Ectodermal cell (in vitro differentiated cells): ENCODE data around the gene PARVA. TPM values are rescaled to one million over a fixed set of nuclear protein-coding genes. Genes with fewer than 3 reads are reported as not detected.

Experiments used
- H3K27ac ChIP-seq: 2 replicates; pipeline ENCODE4 v1.7.0; 2013; ENCODE audit warnings: mild to moderate bottlenecking, low read depth, low read length; ENCODE audit not compliant: insufficient read depth, poor library complexity, severe bottlenecking
- H3K27me3 ChIP-seq: 2 replicates; pipeline ENCODE4 v1.7.0; 2013; ENCODE audit warnings: mild to moderate bottlenecking, low read length; ENCODE audit not compliant: insufficient read depth, control insufficient read depth, poor library complexity, severe bottlenecking
- H3K36me3 ChIP-seq: one replicate; pipeline ENCODE4 v1.7.0; 2013; ENCODE audit warnings: low read length; ENCODE audit not compliant: control insufficient read depth, insufficient read depth
- H3K4me1 ChIP-seq: one replicate; pipeline ENCODE4 v1.7.0; 2013; ENCODE audit warnings: low read length; ENCODE audit not compliant: control insufficient read depth, insufficient read depth
- H3K4me3 ChIP-seq: 2 replicates; pipeline ENCODE4 v1.7.0; 2013; ENCODE audit warnings: low read depth, low read length, control low read depth; ENCODE audit not compliant: insufficient read depth
- H3K9me3 ChIP-seq: 2 replicates; pipeline ENCODE4 v1.7.0; 2013; ENCODE audit warnings: mild to moderate bottlenecking, low read length, moderate library complexity; ENCODE audit not compliant: control insufficient read depth
- WGBS, 2 experiments: methylation state at CpG; one replicate each; pipeline ENCODE4 v1.1.7; 2013; ENCODE audit warnings: missing lambda C conversion rate in 2 of 2; 5-methylcytosine and 5-hydroxymethylcytosine counted together
- polyA plus RNA-seq, 4 experiments: library from polyadenylated mRNA; stranded (reverse); fragments of 50-300 nt; gene quantifications; one replicate each; pipeline ENCODE4 v1.2.3, GENCODE V29; 2013

Gene PARVA
- 25.2 TPM for polyA plus RNA-seq (2013, experiment 1 of 4)
- polyA plus RNA-seq (2013, experiment 2 of 4) = 24.9 TPM
- 14.9 TPM for polyA plus RNA-seq (2013, experiment 3 of 4)
- polyA plus RNA-seq (2013, experiment 4 of 4) = 16.9 TPM

DNA sequence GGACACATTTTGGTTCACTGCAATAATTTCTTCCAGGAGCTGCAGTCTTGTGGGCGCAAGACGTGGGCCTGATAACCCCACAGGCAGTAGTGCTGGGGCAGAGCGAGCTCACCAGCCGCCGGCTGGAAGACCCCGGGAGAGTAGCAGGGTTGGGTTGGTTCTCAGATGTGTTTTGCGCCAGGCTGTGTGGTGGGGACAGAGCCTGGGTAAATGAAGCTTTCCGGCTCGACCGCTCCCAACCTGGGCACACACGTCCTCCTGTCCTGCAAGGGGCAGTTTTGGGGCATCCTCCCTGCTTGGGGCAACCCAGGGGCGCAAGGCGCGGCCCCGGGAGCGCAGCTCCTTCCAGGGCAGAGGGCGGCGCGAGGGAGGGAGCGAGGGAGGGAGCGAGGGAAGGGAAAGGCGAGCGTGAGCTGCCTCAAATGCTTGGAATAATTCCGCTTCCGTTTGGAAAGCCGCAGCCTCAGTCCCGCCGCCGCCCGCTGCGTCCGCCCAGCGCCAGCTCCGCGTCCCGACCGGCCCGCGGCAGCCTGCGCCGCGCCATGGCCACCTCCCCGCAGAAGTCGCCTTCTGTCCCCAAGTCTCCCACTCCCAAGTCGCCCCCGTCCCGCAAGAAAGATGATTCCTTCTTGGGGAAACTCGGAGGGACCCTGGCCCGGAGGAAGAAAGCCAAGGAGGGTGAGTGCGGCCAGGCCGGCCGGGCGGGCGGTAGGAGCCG, at the start of gene PARVA:
PARVA (plus strand) TSS at position 466 of the 718 bp plus-strand sequence; CDS start at position 543, 77 bp downstream.
- 3% methylated on average over 55 of the region's 55 CpGs for WGBS, 2 experiments
- Histone ChIP-seq H3K27ac (peak within 1 kb of the TSS; percentile 87), H3K36me3 (no peaks in the 10 kb centered on the region), H3K4me1 (no peaks in the 10 kb centered on the region), H3K4me3 (peak within 1 kb of the TSS; percentile 46), H3K9me3 (no peaks in the 10 kb centered on the region), H3K27me3 (peaks cover 14% of the 10 kb centered on the region)

DNA sequence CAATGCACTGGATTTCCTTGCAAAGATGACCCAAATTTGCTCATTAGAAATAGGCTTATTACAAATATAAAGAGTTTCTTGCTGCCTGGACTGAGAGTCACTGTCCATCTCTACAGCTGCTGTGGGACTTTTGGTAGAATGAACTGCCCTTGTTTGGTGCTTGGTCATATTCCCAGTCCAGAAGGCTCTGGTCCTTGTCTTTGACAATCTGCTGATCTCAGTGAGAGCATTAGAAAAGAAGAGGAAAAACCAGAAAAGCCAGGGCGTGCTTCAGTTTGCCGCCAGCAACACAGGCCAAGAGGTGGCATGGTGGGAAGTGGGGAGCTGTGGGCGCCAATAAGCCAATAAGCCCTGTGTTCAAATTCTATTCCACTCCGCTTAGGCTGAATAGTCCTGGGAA, 48.2 kb upstream of the PARVA start:
- H3K4me1 ChIP-seq = peaks cover 12% of the 10 kb centered on the region
- H3K27ac ChIP-seq = no peak overlapping the region
- no peaks in the 10 kb centered on the region for H3K27me3 ChIP-seq
- H3K4me3 ChIP-seq = no peak overlapping the region
- H3K9me3 ChIP-seq = no peaks in the 10 kb centered on the region
- no peaks in the 10 kb centered on the region for H3K36me3 ChIP-seq
- whole genome bisulfite sequencing, 2 experiments = 88 to 97% methylated on average over 3 to 4 of the region's 4 CpGs

- H3K27ac ChIP-seq = no peak overlapping the region
- peaks cover 12% of the 10 kb centered on the region for H3K4me1 ChIP-seq
- H3K4me3 ChIP-seq = no peak overlapping the region
- H3K9me3 ChIP-seq = no peaks in the 10 kb centered on the region
- WGBS, 2 experiments = 72 to 100% methylated on average over 1 to 2 of the region's 2 CpGs
- no peaks in the 10 kb centered on the region for H3K27me3 ChIP-seq
- no peaks in the 10 kb centered on the region for H3K36me3 ChIP-seq
Observed at GRCh38 chr11:12329797-12330196, 47.6 kb upstream of the PARVA start.

GRCh38 chr11:12330485-12331231, 46.7 kb upstream of the PARVA start:
- Histone ChIP-seq H3K27me3 (no peaks in the 10 kb centered on the region), H3K4me1 (peaks cover 12% of the 10 kb centered on the region), H3K4me3 (no peak overlapping the region), H3K36me3 (no peaks in the 10 kb centered on the region), H3K9me3 (no peaks in the 10 kb centered on the region), H3K27ac (no peak overlapping the region)
- 34 to 40% methylated on average over 5 to 7 of the region's 7 CpGs for WGBS, 2 experiments

DNA sequence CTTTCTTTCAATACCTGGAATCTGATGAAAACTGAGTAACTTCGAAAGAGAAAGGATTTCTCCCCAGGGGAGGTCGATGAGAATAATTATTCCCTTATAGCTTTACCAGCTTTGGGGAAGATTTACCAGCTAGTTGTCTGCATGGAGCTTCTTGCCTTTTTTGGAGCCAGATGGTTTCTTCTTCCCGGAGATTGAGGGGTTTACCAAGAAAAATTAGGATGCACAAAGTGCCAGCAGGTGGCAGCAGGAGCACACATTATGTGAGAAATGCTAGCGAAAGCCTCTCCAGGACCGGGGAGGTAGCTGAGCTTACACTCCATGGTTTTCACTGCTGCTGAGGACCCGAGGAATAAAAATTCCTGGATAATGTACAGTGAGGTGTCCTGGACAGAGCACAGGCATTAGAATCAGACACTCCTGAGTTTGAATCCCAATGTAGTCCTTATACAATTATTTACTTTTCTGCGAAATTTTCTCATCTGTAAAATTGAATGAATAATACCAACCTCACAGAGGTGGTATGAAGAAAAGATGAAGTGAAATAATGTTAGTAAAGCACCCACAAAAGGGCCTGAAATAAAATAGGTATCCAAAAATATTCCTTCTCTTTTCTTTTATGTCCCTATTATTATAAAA, 46.0 kb upstream of the PARVA start:
- WGBS, 2 experiments = 11 to 20% methylated on average over 6 to 7 of the region's 7 CpGs
- H3K4me3 ChIP-seq = no peak overlapping the region
- no peak overlapping the region for H3K27ac ChIP-seq
- H3K9me3 ChIP-seq = no peaks in the 10 kb centered on the region
- H3K36me3 ChIP-seq = no peaks in the 10 kb centered on the region
- no peaks in the 10 kb centered on the region for H3K27me3 ChIP-seq
- H3K4me1 ChIP-seq = peaks cover 12% of the 10 kb centered on the region

- no peak overlapping the region for H3K4me3 ChIP-seq
- H3K4me1 ChIP-seq = no peaks in the 10 kb centered on the region
- H3K27ac ChIP-seq = no peak overlapping the region
- no peaks in the 10 kb centered on the region for H3K27me3 ChIP-seq
- WGBS, 2 experiments = 78 to 87% methylated on average over 5 to 6 of the region's 6 CpGs
- no peaks in the 10 kb centered on the region for H3K9me3 ChIP-seq
- H3K36me3 ChIP-seq = no peaks in the 10 kb centered on the region
Observed at GRCh38 chr11:12343526-12343925, 33.8 kb upstream of the PARVA start.

DNA sequence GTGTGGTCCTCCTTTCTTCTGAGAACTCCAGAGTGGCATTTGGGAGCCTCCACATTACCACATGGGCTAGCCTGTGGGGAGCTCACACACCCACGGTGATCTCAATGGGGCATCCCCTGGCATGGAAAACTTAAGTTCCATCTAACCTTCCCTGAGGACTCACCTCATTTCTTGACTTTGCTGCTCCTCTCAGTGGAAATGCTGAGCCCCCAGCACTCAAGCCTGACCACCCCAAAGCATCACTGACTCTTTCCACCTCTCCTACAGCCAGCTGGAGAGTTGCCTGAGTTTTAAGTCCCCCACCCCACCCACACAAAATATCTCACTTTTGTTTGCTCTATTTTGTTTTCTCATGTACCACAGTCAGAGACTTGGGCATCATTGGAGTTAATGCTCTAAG, 23.8 kb upstream of the PARVA start:
- Histone ChIP-seq H3K4me3 (no peak overlapping the region), H3K27ac (no peak overlapping the region), H3K9me3 (no peaks in the 10 kb centered on the region), H3K4me1 (peaks cover 3% of the 10 kb centered on the region), H3K36me3 (no peaks in the 10 kb centered on the region), H3K27me3 (no peaks in the 10 kb centered on the region)
- 82 to 83% methylated on average over 1 of the region's 1 CpG for WGBS, 2 experiments

GRCh38 chr11:12354750-12355545, 22.4 kb upstream of the PARVA start:
- peaks cover 3% of the 10 kb centered on the region for H3K4me1 ChIP-seq
- no peaks in the 10 kb centered on the region for H3K36me3 ChIP-seq
- H3K4me3 ChIP-seq = no peak overlapping the region
- H3K9me3 ChIP-seq = no peaks in the 10 kb centered on the region
- 91 to 92% methylated on average over 8 of the region's 9 CpGs for WGBS, 2 experiments
- H3K27ac ChIP-seq = no peak overlapping the region
- H3K27me3 ChIP-seq = no peaks in the 10 kb centered on the region

GRCh38 chr11:12356944-12357655, 20.3 kb upstream of the PARVA start:
- H3K27ac ChIP-seq = no peak overlapping the region
- peaks cover 3% of the 10 kb centered on the region for H3K4me1 ChIP-seq
- no peaks in the 10 kb centered on the region for H3K27me3 ChIP-seq
- no peak overlapping the region for H3K4me3 ChIP-seq
- no peaks in the 10 kb centered on the region for H3K9me3 ChIP-seq
- no peaks in the 10 kb centered on the region for H3K36me3 ChIP-seq
- WGBS, 2 experiments = 65 to 67% methylated on average over 4 of the region's 4 CpGs
